Left ventricle myocardium superior (tissue), 1 donor: ENCODE data around the gene PPP2R5C. TPM values are rescaled to one million over a fixed set of nuclear protein-coding genes. Genes with fewer than 3 reads are reported as not detected.

Source experiments
- ATAC-seq: fragments of 200-7000 bp; cut with Tn5 transposase; one replicate; pipeline ENCODE4 v1.9.1; 2020; ENCODE audit warnings: mild to moderate bottlenecking, moderate library complexity
- DNase-seq: peaks from one replicate; pipeline ENCODE4 v3.0.0-alpha.2; 2020
- intact Hi-C: fragments of 100-400 bp; cut with micrococcal nuclease; formaldehyde crosslinking; loops from one replicate; pipeline ENCODE4 v1.11.0; 2022
- total RNA-seq: library from RNA; stranded (reverse); fragmentation: NEBNext Ultra II Directional; extraction: Animal tissue kit (Norgen Biotek cat#: 25700); gene quantifications from one replicate; pipeline ENCODE4 v1.2.1, GENCODE V29; 2021
- donor health status: DM: no; HTN: yes; CAD: no; lungs with severe emphysema.

Gene PPP2R5C
- total RNA-seq, 1 donor from 2014 or later: 211 TPM

- no peak for ATAC-seq
- intact Hi-C loops: no loop called here
- no peak for DNase-seq
These were observed 64.8 kb downstream of the PPP2R5C start for GRCh38 chr14:101826351-101826750.

- DNase-seq (no peak), ATAC-seq (no peak)
- intact Hi-C loops: no loop called here
These were observed 65.8 kb downstream of the PPP2R5C start for GRCh38 chr14:101827286-101827685.

GRCh38 chr14:101828046-101828445, 66.5 kb downstream of the PPP2R5C start:
- intact Hi-C loops: no loop called here
- no peak for DNase-seq
- ATAC-seq: no peak

GRCh38 chr14:101830271-101830670, 68.8 kb downstream of the PPP2R5C start:
- DNase-seq (no peak), ATAC-seq (peak; percentile 16)
- intact Hi-C loops: no loop called here

GRCh38 chr14:101833045-101833444, 71.5 kb downstream of the PPP2R5C start:
- intact Hi-C loops: no loop called here
- ATAC-seq (no peak), DNase-seq (no peak)

- ATAC-seq (no peak), DNase-seq (no peak)
- intact Hi-C loops: no loop called here
These were observed 72.9 kb downstream of the PPP2R5C start for GRCh38 chr14:101834397-101834796.

GRCh38 chr14:101834800-101835547, 73.5 kb downstream of the PPP2R5C start:
- peak; percentile 13 for ATAC-seq
- intact Hi-C loops: no loop called here

GRCh38 chr14:101835566-101835965, 74.1 kb downstream of the PPP2R5C start:
- DNase-seq (no peak), ATAC-seq (peak; percentile 33)
- intact Hi-C loops: no loop called here

More at GRCh38 chr14:101834800-101835547, 73.5 kb downstream of the PPP2R5C start:
- no peak for DNase-seq

GRCh38 chr14:101836135-101836534, 74.6 kb downstream of the PPP2R5C start:
- peak; percentile 61 for DNase-seq
- ATAC-seq: peak; percentile 73
- intact Hi-C loops: no loop called here

- intact Hi-C loops: no loop called here
- DNase-seq: no peak
- ATAC-seq: no peak
These were observed 77.0 kb downstream of the PPP2R5C start for GRCh38 chr14:101838476-101838875.

- intact Hi-C loops: no loop called here
- no peak for ATAC-seq
- no peak for DNase-seq
These were observed 77.7 kb downstream of the PPP2R5C start for GRCh38 chr14:101839236-101839635.

GRCh38 chr14:101839661-101840060, 78.2 kb downstream of the PPP2R5C start:
- ATAC-seq: no peak
- intact Hi-C loops: no loop called here
- DNase-seq: peak; percentile 40

- intact Hi-C loops: no loop called here
- no peak for DNase-seq
- no peak for ATAC-seq
These were observed 79.3 kb downstream of the PPP2R5C start for GRCh38 chr14:101840649-101841369.

GRCh38 chr14:101843038-101843437, 81.5 kb downstream of the PPP2R5C start:
- ATAC-seq (no peak), DNase-seq (no peak)
- intact Hi-C loops: no loop called here

- ATAC-seq: peak; percentile 19
- intact Hi-C loops: no loop called here
- DNase-seq: no peak
These were observed 82.2 kb downstream of the PPP2R5C start for GRCh38 chr14:101843665-101844064.

GRCh38 chr14:101844219-101844618, 82.7 kb downstream of the PPP2R5C start:
- DNase-seq: peak; percentile 80
- ATAC-seq: peak; percentile 79
- intact Hi-C loops: no loop called here

- DNase-seq: no peak
- intact Hi-C loops: no loop called here
- no peak for ATAC-seq
These were observed 83.2 kb downstream of the PPP2R5C start for GRCh38 chr14:101844751-101845150.

- no peak for DNase-seq
- no peak for ATAC-seq
- intact Hi-C loops: no loop called here
These were observed 84.0 kb downstream of the PPP2R5C start for GRCh38 chr14:101845496-101845895.

GRCh38 chr14:101845896-101846295, 84.4 kb downstream of the PPP2R5C start:
- ATAC-seq: no peak

GRCh38 chr14:101849125-101849524, 87.6 kb downstream of the PPP2R5C start:
- intact Hi-C loops: no loop called here
- DNase-seq: peak; percentile 76
- ATAC-seq: peak; percentile 83

More at GRCh38 chr14:101845896-101846295, 84.4 kb downstream of the PPP2R5C start:
- intact Hi-C loops: no loop called here
- peak; percentile 42 for DNase-seq

GRCh38 chr14:101849640-101850039, 88.1 kb downstream of the PPP2R5C start:
- intact Hi-C loops: no loop called here
- DNase-seq (peak; percentile 43), ATAC-seq (peak; percentile 79)
